Upper lobe of left lung (tissue), 6 donors: Measurements from ENCODE around the gene NEDD4L. TPM values are rescaled to one million over a fixed set of nuclear protein-coding genes. Genes with fewer than 3 reads are reported as not detected.

Source experiments
- ATAC-seq, 2 donors: fragments of 200-7000 bp; cut with Tn5 transposase; one replicate each; pipeline ENCODE4 v1.9.1; 2022; ENCODE audit warnings: mild to moderate bottlenecking in 2 of 2, moderate library complexity in 2 of 2; ENCODE audit not compliant: low FRiP score in 2 of 2
- DNase-seq, 2 donors: peaks; one replicate each; pipeline ENCODE4 v3.0.0-alpha.2; 2019 to 2020
- H3K27ac ChIP-seq, 4 donors: fragments of 200-600 bp; sonication (generic); one replicate each; pipeline ENCODE4 v1.5.1; 2016 to 2019
- H3K27me3 ChIP-seq, 4 donors: fragments of 200-600 bp; sonication (generic); one replicate each; pipeline ENCODE4 v1.5.1; 2017 to 2019
- H3K36me3 ChIP-seq, 4 donors: fragments of 200-600 bp; sonication (generic); one replicate each; pipeline ENCODE4 v1.5.1; 2016 to 2019
- H3K4me1 ChIP-seq, 4 donors: fragments of 200-600 bp; sonication (generic); one replicate each; pipeline ENCODE4 v1.5.1; 2018 to 2019
- H3K4me3 ChIP-seq, 4 donors: fragments of 200-600 bp; sonication (generic); one replicate each; pipeline ENCODE4 v1.5.1; 2017 to 2019; ENCODE audit warnings: mild to moderate bottlenecking in 2 of 4, moderate library complexity in 1 of 4
- H3K9me3 ChIP-seq, 4 donors: fragments of 200-600 bp; sonication (generic); one replicate each; pipeline ENCODE4 v1.5.1; 2018 to 2019
- CTCF ChIP-seq, 6 experiments: fragments of 450-650 bp in 4 of 6; fragments of 200-600 bp in 2 of 6; sonication (generic) in 2 of 6; IDR thresholded peaks; one replicate each; pipeline ENCODE4 v1.5.1; 2016 to 2019; ENCODE audit warnings: antibody characterized with exemption in 6 of 6
- EP300 ChIP-seq, 4 donors: sonication (generic); formaldehyde crosslinking; IDR thresholded peaks; one replicate each; pipeline ENCODE4 v1.5.1; 2017; ENCODE audit warnings: antibody characterized with exemption in 4 of 4, control low read depth in 2 of 4
- POLR2A ChIP-seq, 4 donors: fragments of 450-650 bp; IDR thresholded peaks; one replicate each; pipeline ENCODE4 v1.5.1; 2016 to 2017; ENCODE audit warnings: antibody characterized with exemption in 4 of 4, mild to moderate bottlenecking in 2 of 4
- POLR2AphosphoS5 ChIP-seq, 2 donors: sonication (generic); formaldehyde crosslinking; IDR thresholded peaks; one replicate each; pipeline ENCODE4 v1.5.1; 2017; ENCODE audit warnings: antibody characterized with exemption in 2 of 2
- WGBS, 2 donors: methylation state at CpG; one replicate each; pipeline ENCODE4 v1.1.5; 2017 to 2018; 5-methylcytosine and 5-hydroxymethylcytosine counted together
- total RNA-seq, 6 donors: library from RNA; depleted of rRNA in 4 of 6; stranded (reverse); fragments of >200 nt in 4 of 6; gene quantifications; one replicate each; pipeline versions ENCODE4 v1.1.0 to v1.2.1, GENCODE V29; 2016 to 2021
- donor health status: DM: no; HTN: no; CAD: no; lungs with moderate emphysema.
- donor health status: DM: no; HTN: yes; CAD: no; lungs with severe emphysema.

Gene NEDD4L
- total RNA-seq, 6 donors from 2014 or later, result 148 to 491 (median 300) TPM

DNA sequence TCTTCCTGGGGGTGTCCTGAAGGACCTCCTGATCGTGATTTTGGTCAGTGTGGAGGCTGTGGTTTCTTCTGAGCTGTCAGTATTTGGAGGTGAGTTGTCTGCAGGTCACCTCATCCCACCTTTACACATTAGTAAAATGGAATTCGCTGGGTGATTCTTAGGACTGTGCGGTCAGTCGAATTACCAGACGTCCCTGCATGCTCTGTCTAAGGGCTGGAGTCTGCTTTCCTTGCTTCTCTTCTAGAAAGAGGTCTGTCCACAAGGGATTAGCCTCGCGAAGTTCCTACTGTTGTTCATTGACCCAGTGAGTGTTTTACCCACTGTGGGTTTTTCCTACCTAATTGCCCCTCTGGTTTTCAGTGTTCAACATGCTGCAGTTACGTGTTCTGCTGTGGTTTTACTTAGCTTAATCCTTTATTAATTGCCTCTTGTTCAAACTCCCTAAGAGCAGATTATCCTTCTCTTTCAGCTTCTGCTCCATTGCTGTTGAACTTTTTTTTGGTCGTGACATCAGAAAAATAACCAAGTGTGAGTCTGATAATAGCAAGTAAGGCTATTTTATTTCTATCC lies 183.4 kb downstream of the NEDD4L start:
- Histone ChIP-seq H3K27me3 (no peaks in the 10 kb centered on the region), H3K4me3 (no peak overlapping the region), H3K4me1 (peaks cover 21 to 50% (median 42%) of the 10 kb centered on the region in 4 donors), H3K9me3 (no peaks in the 10 kb centered on the region), H3K27ac (peak overlapping the region in 2 of 4 donors; percentile 1 to 13), H3K36me3 (no peaks in the 10 kb centered on the region)
- DNase-seq (no peak), ATAC-seq (no peak)
- WGBS, 2 donors, result 83 to 88% methylated on average over 9 of the region's 9 CpGs
- TF ChIP-seq CTCF (IDR thresholded peaks at IDR 0.05) (no peak), EP300 (IDR thresholded peaks at IDR 0.05) (no peak), POLR2AphosphoS5 (IDR thresholded peaks at IDR 0.05) (no peak), POLR2A (IDR thresholded peaks at IDR 0.05) (no peak)

GRCh38 chr18:58228176-58228575 lies 184.2 kb downstream of the NEDD4L start:
- Histone ChIP-seq H3K4me1 (peaks cover 16 to 48% (median 42%) of the 10 kb centered on the region in 4 donors), H3K27me3 (no peaks in the 10 kb centered on the region), H3K9me3 (no peaks in the 10 kb centered on the region), H3K36me3 (no peaks in the 10 kb centered on the region), H3K27ac (peak overlapping the region; percentile 22 to 71 (median 35)), H3K4me3 (no peak overlapping the region)
- WGBS, 2 donors, result 56 to 87% methylated on average over 6 of the region's 6 CpGs
- ATAC-seq (peak in 1 of 2 donors; percentile 11), DNase-seq (peak in 1 of 2 donors; percentile 68)
- TF ChIP-seq POLR2A (IDR thresholded peaks at IDR 0.05) (peak in 1 of 4 donors; percentile 23), EP300 (IDR thresholded peaks at IDR 0.05) (no peak), POLR2AphosphoS5 (IDR thresholded peaks at IDR 0.05) (peak; percentile 16 to 46), CTCF (IDR thresholded peaks at IDR 0.05) (no peak)

DNA sequence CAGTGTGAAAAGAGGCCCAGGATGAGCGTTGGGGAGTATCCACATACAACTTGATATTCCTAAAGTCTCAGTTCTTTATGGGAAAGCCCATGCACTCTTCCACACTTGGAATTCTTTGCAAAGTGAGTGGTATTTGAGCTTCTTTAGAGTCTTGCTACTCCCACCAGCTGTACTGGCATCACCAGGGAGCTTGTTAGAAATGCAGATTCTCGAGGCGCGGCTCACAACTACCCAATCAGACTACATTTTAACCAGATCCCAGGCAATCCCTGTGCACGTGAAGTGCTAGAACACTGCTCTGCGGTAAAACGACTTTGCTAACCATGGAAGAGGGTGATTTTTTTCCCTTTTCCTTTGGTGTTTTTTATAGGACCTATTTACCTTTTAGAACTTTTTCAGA lies 184.7 kb downstream of the NEDD4L start:
- ATAC-seq (no peak), DNase-seq (no peak)
- H3K9me3 ChIP-seq, result no peaks in the 10 kb centered on the region
- H3K27me3 ChIP-seq, result no peaks in the 10 kb centered on the region
- 65 to 79% methylated on average over 7 of the region's 7 CpGs for WGBS, 2 donors
- no peak overlapping the region for H3K4me3 ChIP-seq
- H3K27ac ChIP-seq, result peak overlapping the region; percentile 22 to 71 (median 35)
- H3K36me3 ChIP-seq, result no peaks in the 10 kb centered on the region
- no peak for TF ChIP-seq POLR2A (IDR thresholded peaks at IDR 0.05)
- TF ChIP-seq EP300 (IDR thresholded peaks at IDR 0.05), result no peak
- TF ChIP-seq POLR2AphosphoS5 (IDR thresholded peaks at IDR 0.05), result no peak
- TF ChIP-seq CTCF (IDR thresholded peaks at IDR 0.05), result no peak
- peaks cover 14 to 45% (median 40%) of the 10 kb centered on the region in 4 donors for H3K4me1 ChIP-seq

DNA sequence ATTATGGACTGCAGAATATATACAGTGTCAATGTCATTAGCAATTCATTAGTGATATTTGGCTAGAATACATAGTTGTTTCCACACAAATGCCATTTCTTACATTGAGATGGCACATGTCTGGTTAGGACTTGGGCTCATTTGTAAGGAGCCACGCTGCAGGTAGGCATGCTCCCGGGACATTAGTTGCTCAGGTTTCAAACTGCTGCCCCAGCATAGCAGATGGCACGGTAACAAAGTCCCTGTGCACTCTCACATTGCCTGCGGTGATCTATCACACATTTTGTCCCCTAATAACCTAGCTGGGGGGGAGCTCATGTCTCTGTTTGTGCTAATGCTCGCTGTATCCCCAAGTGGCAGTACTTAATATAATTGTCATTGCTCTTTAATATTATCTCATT lies 185.1 kb downstream of the NEDD4L start:
- H3K27me3 ChIP-seq, result no peaks in the 10 kb centered on the region
- TF ChIP-seq POLR2AphosphoS5 (IDR thresholded peaks at IDR 0.05) (no peak), POLR2A (IDR thresholded peaks at IDR 0.05) (no peak), CTCF (IDR thresholded peaks at IDR 0.05) (no peak), EP300 (IDR thresholded peaks at IDR 0.05) (no peak)
- WGBS, 2 donors, result 72 to 92% methylated on average over 5 of the region's 5 CpGs
- DNase-seq (no peak), ATAC-seq (no peak)
- peak overlapping the region in 3 of 4 donors; percentile 26 to 71 (median 44) for H3K27ac ChIP-seq
- no peak overlapping the region for H3K4me3 ChIP-seq
- H3K9me3 ChIP-seq, result no peaks in the 10 kb centered on the region
- H3K36me3 ChIP-seq, result no peaks in the 10 kb centered on the region
- H3K4me1 ChIP-seq, result peaks cover 14 to 45% (median 36%) of the 10 kb centered on the region in 4 donors
